Activated naive CD4-positive, alpha-beta T cell treated with anti-CD3 and anti-CD28 coated beads, Interleukin-2, amount 50 U/mL, for 72 hours (primary cell): ENCODE data around the gene RANBP2. TPM values are rescaled to one million over a fixed set of nuclear protein-coding genes. Genes with fewer than 3 reads are reported as not detected.
A peak's percentile ranks its signal among the peaks of the same experiment; 100 is the strongest.
"Not testable (repeated sequence)": the region's sequence is repeated elsewhere in the genome, so short reads cannot be mapped to it uniquely, and the experiment has no call there.

Experiments
- ATAC-seq, 2 donors: fragments of 150-1000 bp; cut with Tn5 transposase; 2 replicates each; pipeline ENCODE4 v1.10.0; 2021; ENCODE audit warnings: mild to moderate bottlenecking in 2 of 2, moderate library complexity in 2 of 2
- DNase-seq, 2 donors: peaks; one replicate each; pipeline ENCODE4 v3.0.0; 2021 to 2022; ENCODE audit warnings: low spot score in 2 of 2
- H3K27ac Mint-ChIP-seq, 2 donors: one replicate each; pipeline ENCODE4 v1.8.0; 2022; ENCODE audit warnings: mild to moderate bottlenecking in 2 of 2, mixed read lengths in 2 of 2
- H3K36me3 Mint-ChIP-seq, 2 donors: one replicate each; pipeline ENCODE4 v1.8.0; 2022; ENCODE audit warnings: mixed read lengths in 2 of 2
- H3K9me3 Mint-ChIP-seq, 2 donors: one replicate each; pipeline ENCODE4 v1.8.0; 2022; ENCODE audit warnings: mixed read lengths in 2 of 2
- total RNA-seq, 2 donors: library from RNA; stranded (reverse); gene quantifications; one replicate each; pipeline ENCODE4 v1.2.3, GENCODE V29; 2022

RANBP2 gene
- total RNA-seq: 10 to 100 TPM; 59.6 to 72.5 TPM

DNA sequence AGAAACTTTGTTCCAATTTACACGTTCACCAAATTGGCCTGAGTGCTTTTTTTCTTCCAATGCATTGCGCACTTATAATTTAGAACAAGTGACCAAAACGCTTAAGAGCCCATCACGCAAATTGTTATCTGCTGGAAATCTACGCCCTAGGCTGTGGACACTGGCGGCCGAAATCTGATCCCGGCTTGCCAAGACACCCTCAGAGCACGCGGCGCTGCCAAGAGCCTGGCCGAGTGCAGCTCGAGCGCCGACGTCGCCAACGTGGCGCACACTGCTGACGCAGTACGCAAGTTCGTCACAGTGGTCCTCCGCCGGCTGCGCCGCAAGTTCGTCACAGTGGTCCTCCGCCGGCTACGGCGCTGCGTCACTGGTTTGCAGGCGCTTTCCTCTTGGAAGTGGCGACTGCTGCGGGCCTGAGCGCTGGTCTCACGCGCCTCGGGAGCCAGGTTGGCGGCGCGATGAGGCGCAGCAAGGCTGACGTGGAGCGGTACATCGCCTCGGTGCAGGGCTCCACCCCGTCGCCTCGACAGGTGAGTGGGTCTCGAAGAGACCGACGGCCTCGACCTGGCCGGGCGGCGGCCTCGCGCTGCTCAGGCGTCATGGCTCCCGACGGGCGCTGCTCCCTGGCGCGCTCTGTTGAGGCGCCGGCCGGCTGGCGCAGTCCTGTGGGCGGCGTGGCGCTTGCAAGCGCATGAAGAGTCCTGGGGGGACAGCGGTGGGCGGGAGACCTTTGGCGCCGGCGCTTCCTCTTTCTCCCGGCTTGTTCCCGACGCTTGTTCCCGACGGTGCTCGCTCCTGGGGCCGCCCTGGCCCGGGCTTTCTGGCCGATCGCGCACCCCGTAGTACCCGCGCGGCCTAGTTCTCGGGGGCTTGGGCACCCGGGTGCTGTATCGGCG, at the start of gene RANBP2:
TSS of gene RANBP2 (plus strand) at position 334 of the 896 bp plus-strand sequence. CDS start at position 459, 125 bp downstream.
- DNase-seq (peak; percentile 84 to 94), ATAC-seq (peak; percentile 99)
- peaks cover 0 to 6% of the 10 kb centered on the region in 2 donors for H3K36me3 Mint-ChIP-seq
- peak within 1 kb of the TSS; percentile 99 for H3K27ac Mint-ChIP-seq
- no peaks in the 10 kb centered on the region for H3K9me3 Mint-ChIP-seq

DNA sequence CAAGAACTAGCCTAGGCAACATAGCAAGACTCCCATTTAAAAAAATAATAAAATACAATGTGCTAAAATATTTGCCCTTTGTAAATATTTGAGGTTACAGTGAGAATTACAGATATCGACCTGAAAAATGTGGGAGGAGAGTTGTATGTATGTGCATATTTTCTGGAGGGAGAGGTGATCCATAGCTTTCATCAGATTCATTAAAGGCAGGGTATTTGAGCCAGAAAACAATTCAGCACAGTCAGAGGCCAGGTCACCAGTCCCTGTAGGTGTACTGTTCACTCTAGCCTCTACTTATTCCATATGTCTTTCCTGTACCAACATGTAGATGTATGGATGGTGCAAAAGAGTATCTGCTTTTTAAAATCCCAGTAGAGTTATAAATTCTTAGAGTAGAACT, 49.0 kb upstream of the RANBP2 start:
- not testable (repeated sequence) for ATAC-seq, H3K36me3 Mint-ChIP-seq, DNase-seq, H3K9me3 Mint-ChIP-seq
- H3K27ac Mint-ChIP-seq: peak overlapping the region in 1 of 2 donors; percentile 65

DNA sequence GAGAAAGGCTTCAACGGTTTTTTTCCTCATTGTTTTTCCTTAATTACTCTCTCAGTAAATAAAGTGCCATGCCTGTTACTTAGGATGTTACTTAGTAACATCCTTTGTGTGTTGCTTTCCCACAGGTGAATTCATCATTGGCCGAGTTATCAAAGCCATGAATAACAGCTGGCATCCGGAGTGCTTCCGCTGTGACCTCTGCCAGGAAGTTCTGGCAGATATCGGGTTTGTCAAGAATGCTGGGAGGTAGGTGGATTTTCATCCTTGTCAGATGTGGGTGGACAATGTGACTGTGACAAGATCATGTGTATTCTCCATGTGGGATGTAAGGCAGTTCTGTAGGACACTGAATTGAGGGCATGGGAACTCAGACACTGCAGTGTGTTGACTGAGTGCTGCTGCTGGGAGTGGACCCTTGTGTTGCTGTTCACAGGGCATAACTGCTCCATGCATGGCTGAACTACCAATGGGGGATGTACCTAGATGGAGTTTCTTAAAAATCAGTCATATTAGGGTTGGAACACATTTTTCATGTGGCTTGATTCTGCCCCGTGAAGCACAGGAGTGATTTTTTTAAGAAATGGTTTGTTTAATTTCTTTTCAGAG, 47.0 kb upstream of the RANBP2 start:
- H3K27ac Mint-ChIP-seq, DNase-seq, H3K36me3 Mint-ChIP-seq, H3K9me3 Mint-ChIP-seq: not testable (repeated sequence)
- peak in 1 of 2 donors; percentile 28 for ATAC-seq

DNA sequence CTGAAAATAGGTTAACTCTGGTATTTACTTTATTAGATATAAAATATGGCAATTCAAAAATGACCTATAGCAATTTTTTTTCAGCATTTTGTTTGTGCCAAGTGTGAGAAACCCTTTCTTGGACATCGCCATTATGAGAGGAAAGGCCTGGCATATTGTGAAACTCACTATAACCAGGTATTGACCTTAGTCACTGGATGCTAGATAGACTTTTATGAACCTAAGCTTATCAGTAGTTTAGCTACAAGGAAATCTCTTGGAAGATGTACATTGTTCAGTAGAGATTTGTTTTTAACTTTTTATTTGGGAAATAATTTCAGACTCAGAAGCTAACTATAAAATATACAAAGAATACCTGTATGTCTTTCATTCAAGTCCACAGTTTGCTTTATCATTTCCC, 42.8 kb upstream of the RANBP2 start:
- not testable (repeated sequence) for H3K27ac Mint-ChIP-seq, ATAC-seq, H3K9me3 Mint-ChIP-seq, H3K36me3 Mint-ChIP-seq, DNase-seq

DNA sequence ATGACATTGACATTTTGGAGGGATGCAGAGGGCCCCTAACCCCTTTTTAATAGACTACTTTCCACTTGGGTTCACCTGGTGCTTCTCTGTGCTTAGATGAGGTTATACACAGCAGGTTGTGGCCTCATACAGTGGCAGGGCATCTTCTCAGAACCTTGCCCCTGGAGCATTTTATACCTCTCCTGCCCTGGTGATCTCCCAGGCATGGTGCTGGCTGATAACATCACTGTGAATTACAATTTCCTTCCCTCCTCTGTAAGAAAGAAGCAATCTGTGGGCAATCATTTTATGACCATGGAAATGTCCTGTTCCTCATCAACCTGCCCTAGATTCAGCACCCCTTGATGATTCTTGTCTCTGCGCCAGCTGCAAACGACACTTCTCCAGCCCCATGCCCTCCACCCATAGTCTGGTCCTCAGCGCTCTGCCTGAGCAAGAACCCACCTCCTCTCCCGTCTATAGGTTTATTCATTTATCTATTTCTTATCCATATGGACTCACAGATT, 42.0 kb upstream of the RANBP2 start:
- not testable (repeated sequence) for H3K27ac Mint-ChIP-seq, ATAC-seq, H3K9me3 Mint-ChIP-seq, H3K36me3 Mint-ChIP-seq, DNase-seq

- DNase-seq, ATAC-seq, H3K9me3 Mint-ChIP-seq, H3K36me3 Mint-ChIP-seq: not testable (repeated sequence)
- peak overlapping the region in 1 of 2 donors; percentile 29 for H3K27ac Mint-ChIP-seq
These were observed 41.1 kb upstream of the RANBP2 start for GRCh38 chr2:108678198-108678651.

- DNase-seq, H3K36me3 Mint-ChIP-seq, H3K27ac Mint-ChIP-seq: not testable (repeated sequence)
These were observed 38.5 kb upstream of the RANBP2 start for GRCh38 chr2:108680805-108681204.

GRCh38 chr2:108688818-108689756, 30.2 kb upstream of the RANBP2 start:
- not testable (repeated sequence) for H3K9me3 Mint-ChIP-seq, ATAC-seq, H3K36me3 Mint-ChIP-seq, DNase-seq
- H3K27ac Mint-ChIP-seq: peak overlapping the region in 1 of 2 donors; percentile 47

More at GRCh38 chr2:108680805-108681204, 38.5 kb upstream of the RANBP2 start:
- ATAC-seq, H3K9me3 Mint-ChIP-seq: not testable (repeated sequence)

GRCh38 chr2:108690001-108690400, 29.3 kb upstream of the RANBP2 start:
- not testable (repeated sequence) for DNase-seq, H3K9me3 Mint-ChIP-seq, H3K27ac Mint-ChIP-seq, H3K36me3 Mint-ChIP-seq
- ATAC-seq: peak; percentile 67 to 70

GRCh38 chr2:108691447-108691846, 27.8 kb upstream of the RANBP2 start:
- Mint-ChIP-seq H3K9me3 (peaks cover 0 to 4% of the 10 kb centered on the region in 2 donors), H3K36me3 (no peaks in the 10 kb centered on the region), H3K27ac (no peak overlapping the region)
- ATAC-seq (no peak), DNase-seq (no peak)

- H3K9me3 Mint-ChIP-seq: peaks cover 0 to 1% of the 10 kb centered on the region in 2 donors
These were observed 18.1 kb upstream of the RANBP2 start for GRCh38 chr2:108701208-108701607.

GRCh38 chr2:108701806-108702205, 17.5 kb upstream of the RANBP2 start:
- H3K36me3 Mint-ChIP-seq: peaks cover 0 to 10% of the 10 kb centered on the region in 2 donors
- H3K9me3 Mint-ChIP-seq: peaks cover 0 to 4% of the 10 kb centered on the region in 2 donors
- no peak for DNase-seq
- ATAC-seq: no peak
- no peak overlapping the region for H3K27ac Mint-ChIP-seq

More at GRCh38 chr2:108701208-108701607, 18.1 kb upstream of the RANBP2 start:
- H3K27ac Mint-ChIP-seq: no peak overlapping the region
- ATAC-seq (no peak), DNase-seq (no peak)
- peaks cover 0 to 6% of the 10 kb centered on the region in 2 donors for H3K36me3 Mint-ChIP-seq

- Mint-ChIP-seq H3K36me3 (peaks cover 6 to 16% of the 10 kb centered on the region in 2 donors), H3K9me3 (peaks cover 0 to 9% of the 10 kb centered on the region in 2 donors), H3K27ac (peak overlapping the region in 1 of 2 donors; percentile 69)
- peak in 1 of 2 donors; percentile 9 for ATAC-seq
- no peak for DNase-seq
These were observed 14.4 kb upstream of the RANBP2 start for GRCh38 chr2:108704871-108705270.

- H3K27ac Mint-ChIP-seq: no peak overlapping the region
- no peak for ATAC-seq
- peaks cover 6 to 16% of the 10 kb centered on the region in 2 donors for H3K36me3 Mint-ChIP-seq
- DNase-seq: no peak
- H3K9me3 Mint-ChIP-seq: peaks cover 0 to 9% of the 10 kb centered on the region in 2 donors
These were observed 12.0 kb upstream of the RANBP2 start for GRCh38 chr2:108707300-108707699.

DNA sequence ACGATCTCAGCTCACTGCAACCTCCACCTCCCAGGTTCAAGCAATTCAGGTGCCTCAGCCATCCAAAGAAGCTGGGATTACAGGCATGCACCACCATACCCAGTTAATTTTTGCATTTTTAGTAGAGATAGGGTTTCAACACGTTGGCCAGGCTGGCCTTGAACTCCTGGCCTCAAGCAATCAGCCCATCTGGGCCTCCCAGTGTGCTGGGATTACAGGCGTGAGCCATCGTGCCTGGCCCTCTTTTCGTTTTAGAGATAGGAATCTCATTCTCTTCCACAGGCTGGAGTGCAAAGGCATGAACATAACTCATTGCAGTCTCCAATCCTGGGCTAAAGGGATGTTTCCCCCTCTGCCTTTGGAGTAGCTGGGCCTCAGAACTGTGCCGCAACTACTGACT, 2.3 kb upstream of the RANBP2 start:
- H3K36me3 Mint-ChIP-seq, ATAC-seq, H3K27ac Mint-ChIP-seq, H3K9me3 Mint-ChIP-seq, DNase-seq: not testable (repeated sequence)

GRCh38 chr2:108726048-108726447, 6.8 kb downstream of the RANBP2 start:
- not testable (repeated sequence) for DNase-seq, ATAC-seq, H3K9me3 Mint-ChIP-seq, H3K36me3 Mint-ChIP-seq
- peak overlapping the region; percentile 32 to 73 for H3K27ac Mint-ChIP-seq
